Right lobe of liver (tissue), 6 donors: Measurements from ENCODE around the gene ANKRD44. TPM values are rescaled to one million over a fixed set of nuclear protein-coding genes. Genes with fewer than 3 reads are reported as not detected.

ENCODE experiments used
- ATAC-seq, 4 donors: fragments of 200-7000 bp; cut with Tn5 transposase; one replicate each; pipeline ENCODE4 v1.9.1; 2020; ENCODE audit warnings: mild to moderate bottlenecking in 4 of 4, moderate library complexity in 4 of 4
- DNase-seq, 3 donors: peaks; one replicate each; pipeline ENCODE4 v3.0.0-alpha.2; 2020
- H3K27ac ChIP-seq, 3 donors: fragments of 200-600 bp; one replicate each; pipeline ENCODE4 v1.8.0; 2022
- H3K27me3 ChIP-seq, 2 donors: fragments of 200-600 bp; one replicate each; pipeline ENCODE4 v1.8.0; 2022
- H3K36me3 ChIP-seq, 4 donors: fragments of 200-600 bp; sonication (generic) in 1 of 4; one replicate each; pipeline versions ENCODE4 v1.5.1 to v1.8.0; 2017 to 2022; ENCODE audit warnings: control low read depth in 1 of 4
- H3K4me1 ChIP-seq, 4 donors: fragments of 200-600 bp; sonication (generic) in 1 of 4; one replicate each; pipeline versions ENCODE4 v1.5.1 to v1.8.0; 2017 to 2022; ENCODE audit warnings: control low read depth in 1 of 4
- H3K4me3 ChIP-seq, 3 donors: fragments of 200-600 bp; one replicate each; pipeline ENCODE4 v1.8.0; 2022
- H3K9me3 ChIP-seq, 4 donors: fragments of 200-600 bp; sonication (generic) in 1 of 4; one replicate each; pipeline versions ENCODE4 v1.5.1 to v1.8.0; 2017 to 2022; ENCODE audit warnings: control low read depth in 1 of 4
- CTCF ChIP-seq, 4 donors: fragments of 200-600 bp in 3 of 4; fragments of 450-650 bp in 1 of 4; IDR thresholded peaks; one replicate each; pipeline versions ENCODE4 v1.5.1 to v1.8.0; 2016 to 2022; ENCODE audit warnings: antibody characterized with exemption in 4 of 4, mild to moderate bottlenecking in 2 of 4
- POLR2A ChIP-seq: fragments of 450-650 bp; IDR thresholded peaks from one replicate; pipeline ENCODE4 v1.6.1; 2017; ENCODE audit warnings: antibody characterized with exemption, mild to moderate bottlenecking
- WGBS: methylation state at CpG from one replicate; pipeline ENCODE4 v1.1.6; 2018; ENCODE audit warnings: low coverage, low lambda C conversion rate; ENCODE audit not compliant: insufficient coverage; ENCODE audit errors: missing lambda C conversion rate; 5-methylcytosine and 5-hydroxymethylcytosine counted together
- intact Hi-C, 2 donors: fragments of 100-400 bp; cut with DNase I; formaldehyde crosslinking; loops; one replicate each; pipeline versions ENCODE4 v1.11.2 to v1.14.1; 2022
- total RNA-seq, 6 experiments: library from RNA; depleted of rRNA in 2 of 6; stranded (reverse); fragments of >200 nt in 2 of 6; fragmentation: NEBNext Ultra II Directional in 3 of 6; extraction: Animal tissue kit (Norgen Biotek cat#: 25700) in 3 of 6; gene quantifications; one replicate each; pipeline versions ENCODE4 v1.1.0 to v1.2.4, GENCODE V29; 2016 to 2023
- donor health status: DM: no; HTN: yes; CAD: no.
- donor health status: DM: no; HTN: no; CAD: no.
- donor health status: DM: no; HTN: no; CAD: no.
- donor health status: DM: no; HTN: yes; CAD: no.
- donor health status: DM: no; HTN: yes; CAD: no.

Gene ANKRD44
- total RNA-seq, 6 experiments from 2014 or later = 7.9 to 19.5 (median 13.3) TPM

- Histone ChIP-seq H3K9me3 (no peaks in the 10 kb centered on the region), H3K4me1 (peaks cover 0 to 6% (median 0%) of the 10 kb centered on the region in 4 donors), H3K27me3 (no peaks in the 10 kb centered on the region), H3K4me3 (no peak overlapping the region), H3K27ac (no peak overlapping the region), H3K36me3 (no peaks in the 10 kb centered on the region)
- intact Hi-C loops = no loop called here
- WGBS = 48% methylated on average over 2 of the region's 2 CpGs
- TF ChIP-seq CTCF (IDR thresholded peaks at IDR 0.05) (no peak), POLR2A (no peak)
- ATAC-seq (peak in 1 of 4 donors; percentile 35), DNase-seq (no peak)
Observed at GRCh38 chr2:197238043-197238365, 72.6 kb downstream of the ANKRD44 start.

- H3K9me3 ChIP-seq = no peaks in the 10 kb centered on the region
- intact Hi-C loops = no loop called here
- 83% methylated on average over 6 of the region's 8 CpGs for WGBS
- H3K27me3 ChIP-seq = no peaks in the 10 kb centered on the region
- no peak for DNase-seq
- no peaks in the 10 kb centered on the region for H3K36me3 ChIP-seq
- H3K27ac ChIP-seq = no peak overlapping the region
- no peak for ATAC-seq
- H3K4me1 ChIP-seq = peaks cover 0 to 6% (median 0%) of the 10 kb centered on the region in 4 donors
- no peak overlapping the region for H3K4me3 ChIP-seq
- TF ChIP-seq CTCF (IDR thresholded peaks at IDR 0.05) (no peak), POLR2A (no peak)
Observed at GRCh38 chr2:197237291-197238042, 73.1 kb downstream of the ANKRD44 start.

GRCh38 chr2:197236816-197237215 is 73.8 kb downstream of the ANKRD44 start:
- no peak overlapping the region for H3K4me3 ChIP-seq
- TF ChIP-seq POLR2A = no peak
- TF ChIP-seq CTCF (IDR thresholded peaks at IDR 0.05) = no peak
- DNase-seq (no peak), ATAC-seq (no peak)
- no peaks in the 10 kb centered on the region for H3K9me3 ChIP-seq
- H3K27ac ChIP-seq = no peak overlapping the region
- intact Hi-C loops = no loop called here
- no peaks in the 10 kb centered on the region for H3K27me3 ChIP-seq
- no peaks in the 10 kb centered on the region for H3K36me3 ChIP-seq
- 58% methylated on average over 4 of the region's 7 CpGs for WGBS
- peaks cover 0 to 6% (median 0%) of the 10 kb centered on the region in 4 donors for H3K4me1 ChIP-seq

GRCh38 chr2:197236159-197236558 is 74.4 kb downstream of the ANKRD44 start:
- Histone ChIP-seq H3K4me3 (no peak overlapping the region), H3K27me3 (no peaks in the 10 kb centered on the region), H3K27ac (no peak overlapping the region), H3K9me3 (no peaks in the 10 kb centered on the region), H3K4me1 (peaks cover 0 to 6% (median 0%) of the 10 kb centered on the region in 4 donors), H3K36me3 (no peaks in the 10 kb centered on the region)
- no peak for DNase-seq
- WGBS = 100% methylated on average over 2 of the region's 2 CpGs
- no peak for ATAC-seq
- intact Hi-C loops = no loop called here
- TF ChIP-seq CTCF (IDR thresholded peaks at IDR 0.05) (no peak), POLR2A (no peak)
